ENCODE results near the gene ZNF33A. TPM values are rescaled to one million over a fixed set of nuclear protein-coding genes. Genes with fewer than 3 reads are reported as not detected.

ZNF33A gene
- total RNA-seq, 2 experiments from 2014 or later, result 25.9 to 30.3 TPM

DNA sequence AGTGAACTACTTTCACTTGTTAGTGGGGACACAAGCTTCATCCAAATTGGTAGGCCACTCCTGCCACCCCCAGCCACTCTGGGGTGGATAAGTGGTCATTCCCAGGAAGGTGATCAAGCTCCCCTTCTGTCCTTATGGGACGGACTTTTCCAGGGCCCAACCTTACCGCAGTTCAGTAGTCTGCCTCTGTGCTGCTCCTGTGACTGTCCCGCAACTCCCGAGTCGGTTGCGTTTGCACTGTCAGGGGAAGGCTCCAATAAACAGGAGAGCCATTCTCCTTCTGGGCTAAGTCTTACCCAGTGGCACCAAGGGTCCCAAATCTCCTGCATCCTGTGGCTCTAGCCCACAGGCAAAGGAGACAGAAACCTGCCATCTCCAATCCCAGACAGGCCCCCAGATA, 7.4 kb upstream of the ZNF33A start:
- Mint-ChIP-seq H3K27ac (no peak overlapping the region), H3K27me3 (no peaks in the 10 kb centered on the region), H3K36me3 (ENCODE audit: low read depth) (no peaks in the 10 kb centered on the region), H3K4me3 (no peak overlapping the region), H3K4me1 (ENCODE audit: low read depth) (no peaks in the 10 kb centered on the region), H3K9me3 (no peaks in the 10 kb centered on the region)
- ATAC-seq (ENCODE audit: poor library complexity) (no peak), DNase-seq (no peak)
- intact Hi-C loops (cut with DNase I, micrococcal nuclease), result no loop called here
- no peaks in the 10 kb centered on the region for H3K4me1 ChIP-seq (ENCODE audit: insufficient read depth, low read length)
- H3K4me3 ChIP-seq (ENCODE audit: low read length), result no peak overlapping the region
- no peaks in the 10 kb centered on the region for H3K27me3 ChIP-seq (ENCODE audit: control insufficient read depth in 1 of 2, insufficient read depth in 2 of 2, low read length in 2 of 2)
- no peak overlapping the region for H3K27ac ChIP-seq (ENCODE audit: low read depth in 1 of 2, low read length in 2 of 2)
- ChIA-PET POLR2A (no interaction called here), CTCF (interaction anchor here (1.9 kb wide), 1 partner anchor 26 kb away, joined by 8 read pairs; the partner anchor contains the start of gene ZNF25)
- H3K9me3 ChIP-seq (ENCODE audit: control insufficient read depth in 1 of 2, insufficient read depth in 1 of 2, low read length in 2 of 2), result no peaks in the 10 kb centered on the region
- TF ChIP-seq, protein P1, sequence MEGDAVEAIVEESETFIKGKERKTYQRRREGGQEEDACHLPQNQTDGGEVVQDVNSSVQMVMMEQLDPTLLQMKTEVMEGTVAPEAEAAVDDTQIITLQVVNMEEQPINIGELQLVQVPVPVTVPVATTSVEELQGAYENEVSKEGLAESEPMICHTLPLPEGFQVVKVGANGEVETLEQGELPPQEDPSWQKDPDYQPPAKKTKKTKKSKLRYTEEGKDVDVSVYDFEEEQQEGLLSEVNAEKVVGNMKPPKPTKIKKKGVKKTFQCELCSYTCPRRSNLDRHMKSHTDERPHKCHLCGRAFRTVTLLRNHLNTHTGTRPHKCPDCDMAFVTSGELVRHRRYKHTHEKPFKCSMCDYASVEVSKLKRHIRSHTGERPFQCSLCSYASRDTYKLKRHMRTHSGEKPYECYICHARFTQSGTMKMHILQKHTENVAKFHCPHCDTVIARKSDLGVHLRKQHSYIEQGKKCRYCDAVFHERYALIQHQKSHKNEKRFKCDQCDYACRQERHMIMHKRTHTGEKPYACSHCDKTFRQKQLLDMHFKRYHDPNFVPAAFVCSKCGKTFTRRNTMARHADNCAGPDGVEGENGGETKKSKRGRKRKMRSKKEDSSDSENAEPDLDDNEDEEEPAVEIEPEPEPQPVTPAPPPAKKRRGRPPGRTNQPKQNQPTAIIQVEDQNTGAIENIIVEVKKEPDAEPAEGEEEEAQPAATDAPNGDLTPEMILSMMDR (IDR thresholded peaks at IDR 0.05), result no peak
- H3K36me3 ChIP-seq (ENCODE audit: insufficient read depth, low read length), result no peaks in the 10 kb centered on the region

DNA sequence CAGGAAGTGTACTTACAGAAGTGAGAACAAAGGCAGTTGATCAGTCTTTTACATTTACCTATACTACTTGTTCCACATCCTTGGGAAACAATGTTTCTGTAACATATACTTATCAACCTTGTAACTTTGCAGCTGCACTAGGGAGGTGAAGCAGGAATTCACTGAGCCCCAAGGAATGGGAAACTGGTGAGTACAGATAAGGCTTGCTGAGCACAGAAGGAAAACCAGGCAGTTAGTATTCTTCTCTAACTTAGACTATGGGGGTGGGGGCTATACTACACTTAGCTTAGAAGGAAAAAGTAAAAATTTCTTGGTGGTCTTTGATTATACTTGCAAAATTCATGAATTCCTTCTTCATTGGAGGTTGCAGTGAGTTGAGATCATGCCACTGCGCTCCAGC, 6.9 kb upstream of the ZNF33A start:
- H3K9me3 Mint-ChIP-seq, result no peaks in the 10 kb centered on the region
- H3K4me1 Mint-ChIP-seq (ENCODE audit: low read depth), result no peaks in the 10 kb centered on the region
- ChIA-PET POLR2A (interaction anchor here (0.8 kb wide), 1 partner anchor 61 kb away, joined by 3 read pairs; no protein-coding TSS in a partner anchor), CTCF (interaction anchor here (0.8 kb wide), 1 partner anchor 27 kb away, joined by 3 read pairs; the partner anchor contains the start of gene ZNF25)
- H3K9me3 ChIP-seq (ENCODE audit: control insufficient read depth in 1 of 2, insufficient read depth in 1 of 2, low read length in 2 of 2), result no peaks in the 10 kb centered on the region
- H3K27me3 Mint-ChIP-seq, result no peaks in the 10 kb centered on the region
- ATAC-seq (ENCODE audit: poor library complexity) (no peak), DNase-seq (no peak)
- TF ChIP-seq, protein P1 (IDR thresholded peaks at IDR 0.05), result no peak
- no peaks in the 10 kb centered on the region for H3K27me3 ChIP-seq (ENCODE audit: control insufficient read depth in 1 of 2, insufficient read depth in 2 of 2, low read length in 2 of 2)
- H3K4me3 ChIP-seq (ENCODE audit: low read length), result no peak overlapping the region
- no peaks in the 10 kb centered on the region for H3K36me3 ChIP-seq (ENCODE audit: insufficient read depth, low read length)
- no peaks in the 10 kb centered on the region for H3K4me1 ChIP-seq (ENCODE audit: insufficient read depth, low read length)
- no peak overlapping the region for H3K4me3 Mint-ChIP-seq
- intact Hi-C loops (cut with DNase I, micrococcal nuclease), result no loop called here
- H3K27ac Mint-ChIP-seq, result no peak overlapping the region
- no peaks in the 10 kb centered on the region for H3K36me3 Mint-ChIP-seq (ENCODE audit: low read depth)
- no peak overlapping the region for H3K27ac ChIP-seq (ENCODE audit: low read depth in 1 of 2, low read length in 2 of 2)

DNA sequence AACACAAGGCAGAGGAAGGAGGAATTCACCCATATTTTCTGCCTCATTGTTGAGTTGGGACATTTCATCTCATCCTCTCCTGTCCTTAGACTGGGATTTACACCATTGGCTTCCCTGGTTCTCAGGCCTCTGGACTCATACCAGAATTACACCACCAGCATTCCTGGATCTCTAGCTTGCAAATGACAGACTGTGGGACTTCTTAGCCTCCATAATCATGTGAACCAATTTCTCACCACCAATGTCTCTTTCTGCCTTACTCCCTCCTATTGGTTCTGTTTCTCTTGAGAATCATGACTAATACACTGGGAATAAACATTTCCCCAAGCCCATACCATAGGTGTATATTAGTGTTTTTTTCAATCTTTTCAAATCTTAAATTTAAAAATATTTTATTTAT, 2.9 kb upstream of the ZNF33A start:
- Mint-ChIP-seq H3K4me3 (no peak overlapping the region), H3K4me1 (ENCODE audit: low read depth) (peaks cover 27% of the 10 kb centered on the region), H3K36me3 (ENCODE audit: low read depth) (peaks cover 21% of the 10 kb centered on the region), H3K27ac (no peak overlapping the region), H3K27me3 (no peaks in the 10 kb centered on the region), H3K9me3 (no peaks in the 10 kb centered on the region)
- Histone ChIP-seq H3K4me1 (ENCODE audit: insufficient read depth, low read length) (peaks cover 15% of the 10 kb centered on the region), H3K4me3 (ENCODE audit: low read length) (no peak overlapping the region), H3K27me3 (ENCODE audit: control insufficient read depth in 1 of 2, insufficient read depth in 2 of 2, low read length in 2 of 2) (no peaks in the 10 kb centered on the region), H3K36me3 (ENCODE audit: insufficient read depth, low read length) (peaks cover 5% of the 10 kb centered on the region), H3K9me3 (ENCODE audit: control insufficient read depth in 1 of 2, insufficient read depth in 1 of 2, low read length in 2 of 2) (no peaks in the 10 kb centered on the region), H3K27ac (ENCODE audit: low read depth in 1 of 2, low read length in 2 of 2) (no peak overlapping the region)
- ChIA-PET POLR2A (interaction anchor here (0.6 kb wide), 1 partner anchor 31 kb away, joined by 3 read pairs; no protein-coding TSS in a partner anchor), CTCF (interaction anchor here (1.1 kb wide), 1 partner anchor 31 kb away, joined by 3 read pairs; no protein-coding TSS in a partner anchor)
- DNase-seq, result no peak
- ATAC-seq (ENCODE audit: poor library complexity), result no peak
- TF ChIP-seq, protein P1 (IDR thresholded peaks at IDR 0.05), result no peak
- intact Hi-C loops (cut with DNase I, micrococcal nuclease), result loop anchor here in 1 of 2 experiments (1.0 kb wide), 1 partner anchor 29 kb away; no protein-coding TSS in a partner anchor

All from CD4-positive, alpha-beta T cell (primary cell).